ENCODE data around the gene CTCF.

Gene CTCF

DNA sequence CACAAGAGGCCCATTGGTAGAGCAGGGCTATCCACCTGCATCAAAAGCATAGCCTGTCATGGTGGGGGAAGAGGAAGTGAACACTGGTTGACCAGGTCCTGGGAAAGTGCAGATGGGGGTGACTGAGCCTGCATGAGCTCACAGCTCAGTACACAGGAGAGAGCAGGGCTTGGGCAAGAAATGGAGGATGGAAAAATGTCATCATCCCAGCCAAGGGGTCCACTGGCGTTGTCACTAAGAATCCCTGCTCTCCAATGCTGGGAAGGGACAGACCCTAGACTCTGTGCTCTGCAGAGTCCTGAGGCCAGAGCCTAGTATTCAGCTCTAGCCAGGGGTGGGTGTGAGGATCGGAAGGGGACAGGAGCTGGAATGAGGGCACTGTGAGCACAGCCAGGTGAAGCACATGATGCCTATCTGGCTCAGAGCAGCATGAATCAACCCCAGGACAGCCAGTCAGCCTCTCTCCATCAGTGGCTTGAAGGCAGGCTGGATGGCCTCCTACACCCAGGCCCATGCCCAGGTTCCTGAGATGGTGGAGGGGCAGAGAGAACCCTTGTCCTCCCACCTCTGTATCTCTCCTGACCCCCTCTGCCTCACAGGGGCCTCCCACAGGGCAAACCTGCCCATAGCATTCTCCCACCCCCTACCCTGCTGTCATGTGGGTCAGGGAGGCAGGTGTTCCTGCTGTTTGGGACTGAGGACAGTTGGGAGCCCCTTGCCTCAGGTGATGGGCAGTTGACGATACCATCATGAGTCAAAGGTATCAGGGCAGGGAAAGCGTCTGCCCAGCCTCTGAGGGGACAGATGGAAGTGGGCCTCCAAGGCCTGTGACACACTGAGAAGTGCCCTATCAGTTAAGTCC is 13.8 kb upstream of the CTCF start:
- DNase-seq (ENCODE audit: extremely low read depth in 1 of 2, low read depth in 1 of 2) = no peak

DNA sequence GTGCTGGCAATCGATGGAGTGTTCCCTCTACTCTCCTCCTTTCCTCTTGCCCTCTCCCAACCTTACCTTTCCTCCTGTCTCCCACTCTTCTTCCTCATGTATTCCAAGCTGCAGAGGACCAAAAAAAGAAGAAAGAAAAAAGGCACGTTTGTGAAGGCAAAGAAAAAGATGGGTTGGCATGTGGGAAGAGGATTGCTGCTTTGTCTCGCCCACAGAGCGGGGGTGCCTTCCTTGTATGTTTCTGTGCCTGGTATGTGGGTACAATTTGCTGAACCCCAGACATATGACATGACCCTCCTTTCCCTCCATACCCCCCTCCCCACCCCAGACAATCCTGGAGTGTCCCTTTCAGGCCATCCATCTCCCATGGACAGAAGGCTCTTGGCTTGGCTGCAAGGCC is 13.1 kb upstream of the CTCF start:
- no peak for DNase-seq (ENCODE audit: extremely low read depth in 1 of 2, low read depth in 1 of 2)

DNA sequence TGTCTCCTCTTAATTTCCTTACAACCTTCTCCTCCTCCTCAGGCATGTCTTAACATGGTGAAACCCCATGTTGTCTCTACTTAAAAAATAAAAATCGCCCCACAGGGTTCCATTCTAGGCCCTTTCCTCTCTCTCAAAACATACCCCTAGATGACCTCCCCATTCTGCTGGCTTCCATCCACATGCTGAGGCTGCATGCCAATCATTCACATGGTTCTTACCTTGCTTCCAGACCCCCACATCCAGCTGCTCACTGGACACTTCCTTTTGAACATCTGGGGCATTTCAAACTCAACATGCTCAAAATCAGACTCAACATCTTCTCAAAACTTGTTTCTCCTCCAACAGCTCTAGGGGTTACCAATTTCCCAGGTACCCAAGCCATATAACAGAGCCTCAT is 12.4 kb upstream of the CTCF start:
- no peak for DNase-seq (ENCODE audit: extremely low read depth in 1 of 2, low read depth in 1 of 2)

DNA sequence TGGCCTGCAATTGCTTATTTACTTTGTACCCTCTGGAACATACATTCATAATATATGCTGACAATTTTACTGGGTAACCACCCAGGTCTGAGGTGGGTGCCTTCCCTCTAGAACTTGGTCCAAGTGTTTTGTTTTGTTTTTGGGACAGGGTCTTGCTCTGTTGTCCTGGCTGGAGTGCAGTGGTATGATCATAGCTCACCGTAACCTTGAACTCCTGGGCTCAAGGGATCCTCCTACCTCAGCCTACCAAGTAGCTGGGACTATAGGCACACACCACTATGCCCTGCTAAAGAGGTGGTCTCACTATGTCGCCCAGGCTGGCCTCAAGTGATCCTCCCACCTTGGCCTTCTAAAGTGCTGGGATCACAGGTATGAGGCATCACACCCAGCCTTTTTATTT is 11.2 kb upstream of the CTCF start:
- no peak for DNase-seq (ENCODE audit: extremely low read depth in 1 of 2, low read depth in 1 of 2)

DNA sequence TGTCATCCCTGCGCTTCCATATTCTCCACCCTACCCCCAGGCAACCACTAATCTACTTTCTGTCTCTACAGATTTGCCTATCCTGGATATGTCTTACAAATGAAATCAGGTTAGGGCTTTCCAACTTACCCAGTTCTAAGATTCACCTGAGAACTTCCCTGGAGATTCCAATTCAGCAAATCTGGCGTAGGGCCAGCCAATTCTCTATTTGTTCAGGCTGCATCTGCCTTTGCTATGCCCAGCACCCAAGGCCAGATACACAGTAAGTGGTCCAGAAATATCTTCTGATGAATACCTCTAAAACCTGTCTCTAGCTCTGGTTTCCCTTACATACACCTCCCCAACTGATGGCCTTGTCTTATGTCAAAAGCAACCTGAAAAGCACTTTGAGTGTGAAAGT is 10.4 kb upstream of the CTCF start:
- DNase-seq (ENCODE audit: extremely low read depth in 1 of 2, low read depth in 1 of 2) = no peak

DNA sequence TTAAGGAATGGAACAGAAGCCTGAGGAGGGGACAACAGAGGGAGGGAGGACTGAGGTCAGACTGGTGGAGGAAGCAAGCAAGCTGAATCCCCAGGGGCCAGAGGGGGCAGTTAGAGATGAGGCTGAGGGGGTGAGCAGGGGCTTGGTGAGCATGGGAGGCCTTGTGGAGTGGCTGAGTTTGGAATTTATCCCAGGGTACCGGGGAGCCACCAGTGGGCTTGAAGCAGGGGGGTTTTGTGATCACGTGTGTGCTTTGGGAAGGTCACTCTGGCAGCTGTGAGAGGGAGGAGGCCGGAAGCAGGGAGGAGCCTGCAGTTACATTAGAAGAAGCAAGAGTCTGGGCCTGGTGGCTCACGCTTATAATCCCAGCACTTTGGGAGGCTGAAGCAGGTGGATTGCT is 9.8 kb upstream of the CTCF start:
- no peak for DNase-seq (ENCODE audit: extremely low read depth in 1 of 2, low read depth in 1 of 2)

DNA sequence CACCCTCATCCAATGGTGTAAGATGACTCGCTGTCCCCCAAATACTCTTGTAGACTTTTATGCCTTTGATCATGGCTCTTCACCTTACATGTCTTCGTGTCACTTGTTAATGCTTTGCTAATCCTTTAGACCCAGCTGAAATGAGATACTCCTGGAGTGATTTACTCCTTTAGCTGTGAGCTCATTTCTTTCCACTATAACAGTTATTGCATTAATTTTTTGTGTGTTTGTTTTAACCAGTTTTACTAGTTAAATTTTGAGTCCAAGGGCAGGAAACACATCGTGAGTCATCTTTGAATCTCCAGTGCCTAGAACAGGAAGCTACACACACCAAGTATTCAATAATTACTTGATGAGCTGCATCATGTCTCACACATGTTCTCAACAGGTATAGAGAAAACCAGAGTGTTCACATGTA is 6.5 kb upstream of the CTCF start:
- DNase-seq (ENCODE audit: extremely low read depth in 1 of 2, low read depth in 1 of 2) = no peak

DNA sequence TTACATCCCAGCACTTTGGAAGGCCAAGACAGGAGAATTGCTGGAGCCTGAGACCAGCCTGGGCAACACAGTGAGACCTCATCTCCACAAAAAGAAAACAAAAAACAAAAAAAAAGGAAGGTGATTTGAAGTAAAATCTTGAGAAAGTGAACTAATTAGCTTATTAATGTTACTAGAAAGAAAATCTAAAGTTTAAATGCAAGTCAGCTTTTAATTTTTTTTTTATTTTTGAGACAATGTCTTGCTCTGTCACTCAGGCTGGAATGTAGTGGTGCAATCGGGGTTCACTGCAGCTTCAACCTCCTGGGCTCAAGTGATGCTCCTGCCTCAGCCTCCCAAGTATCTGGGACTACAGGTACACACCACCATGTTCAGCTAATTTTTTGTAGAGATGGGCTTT is 3.5 kb upstream of the CTCF start:
- no peak for DNase-seq (ENCODE audit: extremely low read depth in 1 of 2, low read depth in 1 of 2)

DNA sequence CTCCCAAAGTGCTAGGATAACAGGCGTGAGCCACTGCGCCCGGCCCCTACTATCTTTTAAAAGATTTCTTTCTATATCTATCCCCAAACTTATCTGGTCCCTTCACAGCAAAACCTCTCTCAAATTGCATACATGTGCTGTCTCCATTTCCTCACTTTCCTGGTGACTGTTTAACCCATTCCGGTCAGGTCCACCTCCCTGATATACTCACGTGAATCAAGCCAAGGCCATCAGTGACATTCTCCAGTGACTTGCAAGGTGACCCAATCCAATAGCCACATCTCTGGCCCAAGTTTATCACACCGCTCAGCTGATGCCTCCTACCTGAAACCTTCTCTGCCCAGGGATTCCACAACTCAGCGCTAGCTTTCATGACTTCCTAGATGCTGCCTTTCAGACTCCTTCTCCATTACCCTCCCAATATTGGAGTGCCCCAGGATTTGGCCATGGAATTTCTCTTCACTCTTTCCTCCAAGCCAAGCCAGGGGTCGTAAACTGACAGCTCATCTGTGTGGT is 1.4 kb upstream of the CTCF start:
- no peak for DNase-seq (ENCODE audit: extremely low read depth in 1 of 2, low read depth in 1 of 2)

DNA sequence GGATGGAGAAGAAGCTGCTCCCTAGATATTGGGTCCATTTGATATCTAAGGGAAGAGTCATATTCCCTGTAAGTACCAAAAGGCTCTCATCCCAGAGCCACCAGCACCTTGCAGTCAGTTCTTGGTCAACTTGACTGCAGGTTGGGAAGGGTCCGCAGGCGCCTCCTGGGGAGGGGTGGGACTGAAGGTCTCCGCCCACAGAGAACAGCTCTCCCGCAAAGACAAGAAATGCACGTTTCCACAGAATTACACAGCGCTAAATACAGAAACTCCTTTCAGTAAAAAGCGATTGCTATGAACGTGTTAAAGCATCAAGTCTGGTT is 864 bp upstream of the CTCF start:
- no peak for DNase-seq (ENCODE audit: extremely low read depth in 1 of 2, low read depth in 1 of 2)

DNA sequence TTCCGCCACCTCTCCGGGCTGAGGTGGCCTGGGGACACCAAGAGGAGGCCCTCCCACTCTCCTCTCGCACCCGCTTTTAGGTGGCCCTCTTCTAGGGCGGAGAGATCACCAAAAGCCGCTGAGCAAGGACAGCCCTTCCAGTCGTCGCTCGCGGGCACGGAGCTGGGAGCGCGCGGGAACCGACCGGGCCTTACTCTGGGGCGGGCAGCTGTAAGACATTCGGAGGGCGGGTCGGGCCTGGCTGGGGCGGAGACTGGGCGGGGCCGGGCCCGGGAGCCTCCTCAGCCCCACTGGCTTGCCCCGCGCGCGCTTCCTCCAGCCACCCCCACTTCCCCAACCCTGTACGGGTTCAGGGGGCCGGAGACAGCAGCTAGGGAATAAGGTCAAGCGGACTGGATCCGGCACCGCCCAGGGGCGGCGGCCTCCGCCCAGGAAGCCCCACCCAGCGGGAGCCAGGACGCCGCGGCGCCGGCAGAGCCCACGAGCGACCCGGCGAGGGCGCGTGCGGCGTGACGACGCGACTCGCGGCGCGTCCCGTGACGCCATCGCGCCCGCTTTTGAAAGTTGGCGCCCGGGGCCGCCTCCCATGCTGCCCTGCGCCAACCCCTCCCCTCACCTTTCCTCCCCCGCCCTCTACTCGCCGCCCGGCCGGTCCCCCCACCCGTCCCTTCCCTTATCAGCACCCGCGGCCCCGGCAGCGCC is 351 bp upstream of the CTCF start:
- DNase-seq (ENCODE audit: extremely low read depth in 1 of 2, low read depth in 1 of 2) = peak; percentile 92 to 94

DNA sequence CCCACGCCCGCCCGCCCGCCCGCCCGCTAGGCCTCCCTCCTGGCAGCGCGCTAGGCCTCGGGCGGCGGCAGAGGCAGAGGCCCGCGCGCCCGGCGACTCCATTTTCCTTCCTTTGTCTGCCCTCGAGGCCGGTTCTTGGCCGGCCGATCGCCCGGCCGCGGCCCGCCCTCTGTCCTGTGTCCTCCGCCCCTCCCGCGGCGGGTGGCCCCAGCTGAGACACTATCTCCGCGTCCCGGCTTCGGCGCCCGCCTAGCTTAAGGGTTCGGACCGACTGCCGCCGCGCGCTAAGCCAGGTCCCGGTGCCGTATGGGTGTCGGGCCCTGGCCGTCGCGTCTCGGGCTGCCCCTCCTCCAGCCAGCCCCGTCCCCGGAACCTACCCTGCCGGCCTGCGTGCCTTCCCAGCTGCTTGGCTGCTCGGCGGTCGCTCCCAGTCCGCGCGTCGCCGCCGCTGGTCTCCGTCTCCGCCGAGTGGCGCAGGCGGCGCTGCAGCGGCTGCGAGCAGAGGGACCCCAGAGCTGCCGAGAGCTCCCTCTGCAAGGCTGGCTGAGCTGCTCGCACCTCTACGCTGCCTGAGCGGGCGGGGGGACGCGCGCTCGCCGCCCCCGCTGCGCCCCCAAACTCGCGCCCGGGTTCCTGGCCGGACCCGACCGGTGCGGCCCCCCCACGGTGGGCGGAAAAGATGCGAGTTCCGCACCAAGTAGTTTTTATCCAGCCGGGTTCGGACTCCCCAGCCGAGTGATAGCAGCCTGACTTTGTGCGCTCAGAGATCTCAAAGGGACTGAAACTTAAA is 787 bp downstream of the CTCF start:
- peak; percentile 26 to 50 for DNase-seq (ENCODE audit: extremely low read depth in 1 of 2, low read depth in 1 of 2)

DNA sequence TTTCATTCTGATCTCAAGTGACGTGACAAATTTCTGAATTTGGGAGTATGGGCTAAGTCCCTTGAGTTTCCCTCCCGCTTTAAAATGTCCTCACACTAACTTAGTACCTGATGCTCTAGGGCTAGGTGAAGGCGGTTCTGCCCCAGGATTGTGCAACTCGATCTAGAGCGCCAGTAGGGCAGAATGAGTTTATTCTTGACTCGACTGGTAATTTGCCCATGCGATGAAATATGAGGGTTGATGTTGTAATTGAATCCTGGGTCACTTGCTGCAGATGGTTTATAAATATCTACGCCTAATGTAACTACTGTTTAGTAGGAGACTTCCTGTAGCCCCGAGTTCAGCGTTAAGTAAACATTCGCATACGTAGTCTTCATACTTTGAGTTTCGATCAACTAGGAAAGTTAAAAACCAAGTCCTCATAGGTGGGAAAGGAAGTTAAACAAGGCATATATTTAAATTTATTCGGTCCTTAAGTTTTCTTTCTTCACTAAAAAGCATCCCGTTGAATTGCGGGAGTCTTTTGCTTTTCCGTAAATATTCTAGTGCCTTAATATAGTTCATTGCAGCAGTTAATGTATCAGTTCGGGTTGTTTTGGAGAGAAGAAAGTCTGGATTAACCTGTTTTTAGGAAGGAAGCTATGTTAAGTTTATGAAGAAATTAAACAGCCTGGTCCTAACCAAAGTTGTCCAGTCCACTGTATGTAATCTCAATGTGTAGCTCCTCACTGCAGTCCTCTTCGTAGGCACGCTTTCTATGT is 1.6 kb downstream of the CTCF start:
- no peak for DNase-seq (ENCODE audit: extremely low read depth in 1 of 2, low read depth in 1 of 2)

DNA sequence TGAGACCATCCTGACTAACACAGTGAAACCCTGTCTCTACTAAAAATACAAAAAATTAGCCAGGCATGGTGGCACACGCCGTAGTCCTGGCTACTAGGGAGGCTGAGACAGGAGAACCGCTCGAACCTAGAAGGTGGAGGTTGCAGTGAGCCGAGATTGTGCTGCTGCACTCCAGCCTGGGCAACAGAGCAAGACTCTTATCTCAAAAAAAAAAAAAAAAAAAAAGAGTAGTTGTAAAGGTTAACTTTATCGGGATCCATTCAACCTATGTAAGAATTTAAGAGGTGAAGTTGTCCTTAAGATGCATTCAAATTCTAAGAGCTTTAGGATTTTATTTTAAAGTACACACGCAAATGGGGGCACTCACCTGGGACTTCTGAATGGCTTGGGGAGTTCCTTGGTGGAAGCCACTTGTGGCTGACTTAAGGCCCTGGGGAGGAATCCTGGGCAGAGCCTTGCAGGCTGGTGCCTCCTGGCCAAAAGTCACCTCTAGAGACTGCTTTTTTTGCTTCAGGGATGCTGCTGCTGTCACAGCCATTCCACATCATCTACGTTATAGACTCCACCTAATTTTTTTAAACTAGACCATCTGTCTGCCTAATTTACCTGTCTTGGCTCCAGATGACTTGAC is 3.3 kb downstream of the CTCF start:
- DNase-seq (ENCODE audit: extremely low read depth in 1 of 2, low read depth in 1 of 2) = no peak

DNA sequence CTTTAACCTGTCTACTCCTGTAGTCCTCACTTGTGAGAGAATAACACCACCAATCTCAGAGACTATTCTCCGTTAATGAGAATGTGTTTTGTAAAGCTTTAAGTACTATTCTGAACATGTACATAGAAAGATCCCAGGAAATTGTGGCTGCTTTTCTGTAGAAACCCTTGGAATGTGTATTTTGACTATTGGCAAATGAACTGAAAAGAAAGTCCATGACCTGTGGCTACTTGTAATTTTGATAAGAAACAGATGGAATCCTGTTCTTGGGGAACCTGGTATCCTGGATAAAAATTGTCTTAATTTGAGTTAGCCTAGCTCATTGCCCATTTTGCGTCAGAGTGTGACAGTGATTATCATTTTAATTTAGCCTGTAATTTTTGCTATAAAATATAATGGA is 9.1 kb downstream of the CTCF start:
- DNase-seq (ENCODE audit: extremely low read depth in 1 of 2, low read depth in 1 of 2) = no peak

DNA sequence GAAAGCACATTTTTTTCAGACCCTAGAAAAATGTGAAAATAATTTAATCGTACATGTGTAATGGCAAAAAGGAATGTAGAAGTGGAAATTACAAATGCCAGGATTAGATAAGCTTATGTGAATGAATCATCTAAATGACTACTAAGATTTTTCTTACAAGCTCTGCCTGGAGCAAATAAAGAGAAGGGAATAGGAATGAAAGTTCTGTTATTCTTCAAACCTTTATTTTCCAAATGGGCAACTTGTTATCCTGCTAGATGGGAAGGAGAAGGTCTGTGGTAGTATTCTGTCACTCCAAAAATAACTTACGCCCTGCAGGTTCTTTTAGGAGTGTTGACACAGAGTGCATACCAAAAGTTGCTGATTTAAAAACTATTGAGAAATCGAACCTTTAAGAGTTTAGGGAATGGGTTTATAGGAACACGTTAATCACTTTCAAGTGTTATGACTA is 9.7 kb downstream of the CTCF start:
- DNase-seq (ENCODE audit: extremely low read depth in 1 of 2, low read depth in 1 of 2) = no peak

DNA sequence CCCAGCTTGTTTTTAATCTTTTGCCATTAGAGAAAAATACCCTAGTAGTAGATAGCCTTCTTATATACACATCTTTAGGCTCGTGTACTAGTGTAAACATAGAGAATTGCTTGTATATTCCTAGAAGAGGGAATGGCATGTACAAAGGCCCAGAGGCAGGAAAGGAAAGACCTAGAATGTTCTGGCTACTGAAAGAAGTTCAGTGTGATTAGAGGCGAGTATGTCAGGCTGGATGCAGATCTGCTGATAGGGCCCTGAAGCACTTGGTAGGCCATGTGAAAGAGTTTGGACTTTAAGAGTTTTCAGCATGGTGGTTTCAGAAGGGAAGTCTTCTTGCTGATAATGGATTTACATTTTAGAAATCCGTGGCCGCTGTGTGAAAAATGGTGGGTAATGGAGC is 17.4 kb downstream of the CTCF start:
- no peak for DNase-seq (ENCODE audit: extremely low read depth in 1 of 2, low read depth in 1 of 2)

DNA sequence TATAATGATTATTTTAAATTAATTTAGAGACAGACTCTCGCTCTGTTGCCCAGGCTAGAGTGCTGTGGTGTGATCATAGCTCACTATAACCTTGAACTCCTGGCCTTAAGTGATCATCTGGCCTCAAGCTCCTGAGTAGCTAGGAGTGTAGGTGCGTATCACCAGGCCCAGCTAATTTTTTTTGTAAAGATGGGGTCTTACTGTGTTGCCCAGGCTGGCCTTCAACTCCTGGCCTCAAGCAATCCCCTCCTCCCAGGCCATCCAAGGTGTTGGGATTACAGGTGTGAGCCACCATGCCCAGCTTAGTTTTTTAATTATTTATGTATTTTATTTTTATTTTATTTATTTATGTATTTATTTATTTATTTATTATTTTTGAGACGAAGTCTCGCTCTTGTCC is 17.9 kb downstream of the CTCF start:
- DNase-seq (ENCODE audit: extremely low read depth in 1 of 2, low read depth in 1 of 2) = no peak

DNA sequence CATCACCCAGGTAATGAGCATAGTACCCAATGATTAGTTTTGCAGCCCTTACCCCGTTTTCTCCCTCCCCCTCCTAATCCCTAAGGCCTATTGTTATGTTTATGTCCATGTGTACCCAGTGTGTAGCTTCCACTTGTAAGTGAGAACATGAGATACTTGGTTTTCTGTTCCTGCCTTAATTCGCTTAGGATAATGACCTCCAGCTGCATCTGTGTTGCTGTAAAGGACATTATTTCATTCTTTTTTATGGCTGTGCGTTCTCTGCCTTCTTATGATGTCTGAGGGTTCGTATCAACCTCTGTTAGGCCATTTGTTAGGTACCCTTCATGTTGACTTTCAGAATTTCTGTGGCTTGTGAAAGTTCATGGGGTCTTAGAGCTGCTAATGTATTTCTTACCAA is 31.0 kb downstream of the CTCF start:
- DNase-seq (ENCODE audit: extremely low read depth in 1 of 2, low read depth in 1 of 2) = no peak

DNA sequence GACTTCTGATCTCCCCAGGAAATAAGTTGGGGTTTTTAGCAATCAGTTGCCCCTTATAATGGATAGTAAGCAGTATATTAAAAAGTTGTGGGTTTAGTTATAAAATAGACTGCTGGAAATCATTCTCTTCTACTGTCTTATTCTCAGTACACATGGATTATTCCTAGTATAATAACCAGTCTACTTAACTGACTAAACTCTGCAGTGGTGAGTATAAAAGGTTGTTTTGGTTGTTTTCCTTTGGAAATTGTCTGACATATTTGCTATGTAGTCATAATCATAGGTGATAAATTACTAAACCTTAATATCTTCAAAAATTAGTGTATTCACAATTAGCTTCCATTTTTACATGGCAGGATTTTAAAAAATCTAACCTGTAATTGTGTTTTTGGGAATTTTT is 31.4 kb downstream of the CTCF start:
- no peak for DNase-seq (ENCODE audit: extremely low read depth in 1 of 2, low read depth in 1 of 2)

Measured in activated CD8-positive, alpha-beta memory T cell treated with anti-CD3 and anti-CD28 coated beads for 1 hour (primary cell).